Lower lobe of right lung (tissue), 2 donors: Measurements from ENCODE around the gene CEMIP2. TPM values are rescaled to one million over a fixed set of nuclear protein-coding genes. Genes with fewer than 3 reads are reported as not detected.

ENCODE experiments used
- ATAC-seq, 2 donors: fragments of 200-7000 bp; cut with Tn5 transposase; one replicate each; pipeline ENCODE4 v1.9.1; 2020 to 2022; ENCODE audit warnings: mild to moderate bottlenecking in 2 of 2, moderate library complexity in 2 of 2
- DNase-seq: peaks from one replicate; pipeline ENCODE4 v3.0.0-alpha.2; 2020
- H3K27ac ChIP-seq: fragments of 200-600 bp; one replicate; pipeline ENCODE4 v1.8.0; 2022
- H3K27me3 ChIP-seq: fragments of 200-600 bp; one replicate; pipeline ENCODE4 v1.8.0; 2022; ENCODE audit warnings: low read depth
- H3K36me3 ChIP-seq: fragments of 200-600 bp; one replicate; pipeline ENCODE4 v1.8.0; 2022; ENCODE audit warnings: mild to moderate bottlenecking
- H3K4me1 ChIP-seq: fragments of 200-600 bp; one replicate; pipeline ENCODE4 v1.8.0; 2022
- H3K4me3 ChIP-seq: fragments of 200-600 bp; one replicate; pipeline ENCODE4 v1.8.0; 2022; ENCODE audit warnings: mild to moderate bottlenecking
- H3K9me3 ChIP-seq: fragments of 200-600 bp; one replicate; pipeline ENCODE4 v1.8.0; 2022
- CTCF ChIP-seq: fragments of 200-600 bp; IDR thresholded peaks from one replicate; pipeline ENCODE4 v1.8.0; 2022; ENCODE audit warnings: antibody characterized with exemption, mild to moderate bottlenecking
- intact Hi-C: fragments of 100-400 bp; cut with DNase I; formaldehyde crosslinking; loops from one replicate; pipeline ENCODE4 v1.11.0; 2022
- total RNA-seq: library from RNA; stranded (reverse); fragmentation: NEBNext Ultra II Directional; extraction: Animal tissue kit (Norgen Biotek cat#: 25700); gene quantifications from one replicate; pipeline ENCODE4 v1.2.1, GENCODE V29; 2021
- donor health status: DM: no; HTN: yes; CAD: no; lungs with severe emphysema.

The CEMIP2 gene
- total RNA-seq, 1 donor from 2014 or later = 152 TPM

- TF ChIP-seq CTCF = no peak
- H3K27me3 ChIP-seq = no peaks in the 10 kb centered on the region
- intact Hi-C loops = no loop called here
- H3K27ac ChIP-seq = no peak overlapping the region
- H3K4me3 ChIP-seq = no peak overlapping the region
- H3K36me3 ChIP-seq = no peaks in the 10 kb centered on the region
- DNase-seq = no peak
- H3K9me3 ChIP-seq = no peaks in the 10 kb centered on the region
- H3K4me1 ChIP-seq = peaks cover 37% of the 10 kb centered on the region
- no peak for ATAC-seq
Measured at GRCh38 chr9:71646131-71646530, 122.2 kb downstream of the CEMIP2 start.

GRCh38 chr9:71644819-71645362 is 123.4 kb downstream of the CEMIP2 start:
- no peaks in the 10 kb centered on the region for H3K36me3 ChIP-seq
- peaks cover 37% of the 10 kb centered on the region for H3K4me1 ChIP-seq
- intact Hi-C loops = no loop called here
- H3K4me3 ChIP-seq = no peak overlapping the region
- no peaks in the 10 kb centered on the region for H3K9me3 ChIP-seq
- DNase-seq = no peak
- H3K27ac ChIP-seq = no peak overlapping the region
- TF ChIP-seq CTCF = no peak
- no peaks in the 10 kb centered on the region for H3K27me3 ChIP-seq
- no peak for ATAC-seq

- intact Hi-C loops = no loop called here
- H3K4me1 ChIP-seq = peaks cover 45% of the 10 kb centered on the region
Measured at GRCh38 chr9:71643330-71643729, 125.0 kb downstream of the CEMIP2 start.

GRCh38 chr9:71642056-71642455 is 126.3 kb downstream of the CEMIP2 start:
- Histone ChIP-seq H3K4me1 (peaks cover 38% of the 10 kb centered on the region), H3K36me3 (no peaks in the 10 kb centered on the region)
- no peak for TF ChIP-seq CTCF

More at GRCh38 chr9:71643330-71643729, 125.0 kb downstream of the CEMIP2 start:
- no peak for TF ChIP-seq CTCF
- no peak for DNase-seq
- ATAC-seq = no peak
- Histone ChIP-seq H3K4me3 (no peak overlapping the region), H3K27me3 (no peaks in the 10 kb centered on the region), H3K36me3 (no peaks in the 10 kb centered on the region), H3K27ac (no peak overlapping the region), H3K9me3 (no peaks in the 10 kb centered on the region)

DNA sequence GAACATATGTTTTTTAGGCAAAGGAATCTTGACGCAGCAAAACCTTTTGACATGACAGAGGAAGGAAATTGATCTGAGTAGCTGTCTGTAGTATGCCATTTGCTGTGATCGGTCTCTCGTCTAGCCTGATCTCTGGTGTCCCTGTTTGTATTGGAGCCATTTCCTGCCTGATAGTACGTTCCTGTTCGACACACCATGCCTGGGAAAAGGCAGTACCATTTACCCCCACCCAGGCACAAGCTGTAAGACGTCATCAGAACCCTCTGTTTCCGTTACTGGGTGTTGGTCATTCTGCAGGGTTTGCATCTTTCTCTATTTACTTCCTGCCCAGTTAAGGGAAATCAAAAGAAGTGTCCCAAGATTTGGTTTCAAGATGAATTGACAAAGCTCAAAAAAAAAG is 129.7 kb downstream of the CEMIP2 start:
- peak overlapping the region; percentile 68 for H3K27ac ChIP-seq

More at GRCh38 chr9:71642056-71642455, 126.3 kb downstream of the CEMIP2 start:
- ATAC-seq (no peak), DNase-seq (no peak)
- peak overlapping the region; percentile 8 for H3K27ac ChIP-seq
- H3K4me3 ChIP-seq = no peak overlapping the region
- no peaks in the 10 kb centered on the region for H3K9me3 ChIP-seq
- intact Hi-C loops = no loop called here
- H3K27me3 ChIP-seq = no peaks in the 10 kb centered on the region

More for the DNA sequence above, 129.7 kb downstream of the CEMIP2 start:
- intact Hi-C loops = no loop called here
- no peak for DNase-seq
- ATAC-seq = peak; percentile 84 to 90
- Histone ChIP-seq H3K9me3 (no peaks in the 10 kb centered on the region), H3K4me1 (peaks cover 20% of the 10 kb centered on the region), H3K27me3 (no peaks in the 10 kb centered on the region), H3K36me3 (no peaks in the 10 kb centered on the region), H3K4me3 (no peak overlapping the region)
- TF ChIP-seq CTCF = no peak
